SU-DHL-6 (cell line): Measurements from ENCODE around the gene AKT1S1.

Source experiments
- EZH2phosphoT487 ChIP-seq: fragments of 200-600 bp; sonication (generic), shearing (Covaris generic); conservative IDR thresholded peaks from 2 replicates; pipeline ENCODE4 v1.6.1; 2018; ENCODE audit warnings: mild to moderate bottlenecking, antibody characterized with exemption, low read length, moderate library complexity, mixed read lengths
- TF ChIP-seq, protein P1 (sequence below): fragments of 200-600 bp; sonication (generic); IDR thresholded peaks from one replicate; pipeline ENCODE4 v1.5.1; 2017; ENCODE audit warnings: antibody characterized with exemption, mild to moderate bottlenecking, low read length, moderate library complexity; ENCODE audit not compliant: insufficient read depth, poor library complexity, severe bottlenecking

- TF ChIP-seq, protein P1, sequence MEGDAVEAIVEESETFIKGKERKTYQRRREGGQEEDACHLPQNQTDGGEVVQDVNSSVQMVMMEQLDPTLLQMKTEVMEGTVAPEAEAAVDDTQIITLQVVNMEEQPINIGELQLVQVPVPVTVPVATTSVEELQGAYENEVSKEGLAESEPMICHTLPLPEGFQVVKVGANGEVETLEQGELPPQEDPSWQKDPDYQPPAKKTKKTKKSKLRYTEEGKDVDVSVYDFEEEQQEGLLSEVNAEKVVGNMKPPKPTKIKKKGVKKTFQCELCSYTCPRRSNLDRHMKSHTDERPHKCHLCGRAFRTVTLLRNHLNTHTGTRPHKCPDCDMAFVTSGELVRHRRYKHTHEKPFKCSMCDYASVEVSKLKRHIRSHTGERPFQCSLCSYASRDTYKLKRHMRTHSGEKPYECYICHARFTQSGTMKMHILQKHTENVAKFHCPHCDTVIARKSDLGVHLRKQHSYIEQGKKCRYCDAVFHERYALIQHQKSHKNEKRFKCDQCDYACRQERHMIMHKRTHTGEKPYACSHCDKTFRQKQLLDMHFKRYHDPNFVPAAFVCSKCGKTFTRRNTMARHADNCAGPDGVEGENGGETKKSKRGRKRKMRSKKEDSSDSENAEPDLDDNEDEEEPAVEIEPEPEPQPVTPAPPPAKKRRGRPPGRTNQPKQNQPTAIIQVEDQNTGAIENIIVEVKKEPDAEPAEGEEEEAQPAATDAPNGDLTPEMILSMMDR, result no peak
- no peak for TF ChIP-seq EZH2phosphoT487
Measured at GRCh38 chr19:49850487-49851342, 26.4 kb downstream of the AKT1S1 start, which contains the start of gene PTOV1.
